Activated CD8-positive, alpha-beta T cell treated with anti-CD3 and anti-CD28 coated beads for 36 hours (primary cell): ENCODE data around the gene DIS3L2. TPM values are rescaled to one million over a fixed set of nuclear protein-coding genes. Genes with fewer than 3 reads are reported as not detected.

Experiments used
- ATAC-seq: fragments of 200-7000 bp; cut with Tn5 transposase; one replicate; pipeline ENCODE4 v1.10.0; 2021; ENCODE audit warnings: mild to moderate bottlenecking, moderate library complexity
- CTCF ChIA-PET: fragments of 350-600 bp; sonication (Branson Sonifier 250); formaldehyde crosslinking; loops from one replicate; lab custom pipeline; 2021; ENCODE audit warnings: antibody characterized with exemption; lab: Charles Lee
- POLR2A ChIA-PET: fragments of 350-600 bp; sonication (Branson Sonifier 250); formaldehyde crosslinking; loops from one replicate; lab custom pipeline; 2021; ENCODE audit warnings: antibody characterized with exemption; lab: Charles Lee
- DNase-seq: peaks from one replicate; pipeline ENCODE4 v3.0.0-alpha.2; 2020
- H3K27ac Mint-ChIP-seq: one replicate; pipeline ENCODE4 v1.8.0; 2021; ENCODE audit warnings: mild to moderate bottlenecking, mixed read lengths
- H3K27me3 Mint-ChIP-seq: one replicate; pipeline ENCODE4 v1.8.0; 2021; ENCODE audit warnings: mixed read lengths
- H3K36me3 Mint-ChIP-seq: one replicate; pipeline ENCODE4 v1.8.0; 2021; ENCODE audit warnings: low read depth, mixed read lengths
- H3K4me1 Mint-ChIP-seq: one replicate; pipeline ENCODE4 v1.8.0; 2021; ENCODE audit warnings: low read depth, mixed read lengths
- H3K4me3 Mint-ChIP-seq: one replicate; pipeline ENCODE4 v1.8.0; 2021; ENCODE audit warnings: mild to moderate bottlenecking, moderate library complexity, mixed read lengths
- H3K9me3 Mint-ChIP-seq: one replicate; pipeline ENCODE4 v1.8.0; 2021; ENCODE audit warnings: mixed read lengths
- CTCF ChIP-seq: fragments of 200-600 bp; IDR thresholded peaks from one replicate; pipeline ENCODE4 v1.8.0; 2022; ENCODE audit warnings: antibody characterized with exemption, mild to moderate bottlenecking
- intact Hi-C: fragments of 100-400 bp; cut with micrococcal nuclease; formaldehyde crosslinking; loops from one replicate; pipeline ENCODE4 v1.10.0; 2022
- total RNA-seq, 2 experiments: library from RNA; stranded (reverse); gene quantifications; one replicate each; pipeline ENCODE4 v1.2.3, GENCODE V29; 2021

DIS3L2 gene
- total RNA-seq, 2 experiments from 2014 or later, result 26.5 to 27.2 TPM

- intact Hi-C loops, result loop anchor here (10.0 kb wide), 1 partner anchor 312 kb away; no protein-coding TSS in a partner anchor
- ChIA-PET CTCF (interaction anchor here (1.4 to 9.9 kb wide), 5 partner anchors 16 to 404 kb away, joined by 4 to 121 read pairs (median 59); no protein-coding TSS in a partner anchor), POLR2A (interaction anchor here (0.7 to 1.7 kb wide), 2 partner anchors 104 to 411 kb away, joined by 3 to 4 read pairs; no protein-coding TSS in a partner anchor)
- no peaks in the 10 kb centered on the region for H3K9me3 Mint-ChIP-seq
- no peak for TF ChIP-seq CTCF
- H3K36me3 Mint-ChIP-seq, result no peaks in the 10 kb centered on the region
- no peak overlapping the region for H3K4me3 Mint-ChIP-seq
- H3K27ac Mint-ChIP-seq, result no peak overlapping the region
- DNase-seq, result no peak
- ATAC-seq, result no peak
- H3K4me1 Mint-ChIP-seq, result peaks cover 8% of the 10 kb centered on the region
- H3K27me3 Mint-ChIP-seq, result peaks cover 27% of the 10 kb centered on the region
These were observed 39.1 kb upstream of the DIS3L2 start for GRCh38 chr2:231922311-231923009.

GRCh38 chr2:231923010-231923344 is 38.5 kb upstream of the DIS3L2 start:
- no peak for TF ChIP-seq CTCF
- ChIA-PET POLR2A (interaction anchor here (1.7 kb wide), 1 partner anchor 104 kb away, joined by 4 read pairs; no protein-coding TSS in a partner anchor), CTCF (interaction anchor here (1.4 to 9.9 kb wide), 6 partner anchors 11 to 404 kb away, joined by 3 to 121 read pairs (median 39); no protein-coding TSS in a partner anchor)
- Mint-ChIP-seq H3K4me3 (no peak overlapping the region), H3K27me3 (peaks cover 32% of the 10 kb centered on the region), H3K9me3 (no peaks in the 10 kb centered on the region), H3K27ac (no peak overlapping the region), H3K36me3 (no peaks in the 10 kb centered on the region), H3K4me1 (peaks cover 8% of the 10 kb centered on the region)
- DNase-seq, result no peak
- ATAC-seq, result no peak
- intact Hi-C loops, result loop anchor here (10.0 kb wide), 1 partner anchor 312 kb away; no protein-coding TSS in a partner anchor

- intact Hi-C loops, result loop anchor here (10.0 kb wide), 1 partner anchor 311 kb away; no protein-coding TSS in a partner anchor
- Mint-ChIP-seq H3K4me1 (peaks cover 8% of the 10 kb centered on the region), H3K9me3 (no peaks in the 10 kb centered on the region), H3K27ac (no peak overlapping the region), H3K27me3 (peaks cover 42% of the 10 kb centered on the region), H3K36me3 (no peaks in the 10 kb centered on the region), H3K4me3 (peak overlapping the region; percentile 15)
- DNase-seq, result no peak
- ATAC-seq, result no peak
- CTCF ChIA-PET, result interaction anchor here (0.5 to 9.9 kb wide), 17 partner anchors 13 to 800 kb away, joined by 3 to 121 read pairs (median 6); no protein-coding TSS in a partner anchor
- POLR2A ChIA-PET, result interaction anchor here (1.3 to 1.7 kb wide), 2 partner anchors 103 to 217 kb away, joined by 4 to 8 read pairs; no protein-coding TSS in a partner anchor
- TF ChIP-seq CTCF, result no peak
These were observed 37.3 kb upstream of the DIS3L2 start for GRCh38 chr2:231923951-231924888.

GRCh38 chr2:231924889-231925275 is 36.6 kb upstream of the DIS3L2 start:
- H3K27ac Mint-ChIP-seq, result no peak overlapping the region
- TF ChIP-seq CTCF, result no peak
- intact Hi-C loops, result loop anchor here (5.0 to 10.0 kb wide), 3 partner anchors 217 to 402 kb away; no protein-coding TSS in a partner anchor
- H3K4me1 Mint-ChIP-seq, result peaks cover 8% of the 10 kb centered on the region
- peak overlapping the region; percentile 15 for H3K4me3 Mint-ChIP-seq
- H3K9me3 Mint-ChIP-seq, result no peaks in the 10 kb centered on the region
- CTCF ChIA-PET, result interaction anchor here (0.6 to 9.9 kb wide), 22 partner anchors 10 to 801 kb away, joined by 3 to 121 read pairs (median 5); no protein-coding TSS in a partner anchor
- H3K36me3 Mint-ChIP-seq, result no peaks in the 10 kb centered on the region
- ATAC-seq, result no peak
- peaks cover 42% of the 10 kb centered on the region for H3K27me3 Mint-ChIP-seq
- no peak for DNase-seq
- POLR2A ChIA-PET, result interaction anchor here (1.3 to 2.0 kb wide), 2 partner anchors 216 to 398 kb away, joined by 5 to 8 read pairs; no protein-coding TSS in a partner anchor
